ENCODE results near the gene CST8.

GRCh38 chr20:23509247-23509913 lies 18.5 kb downstream of the CST8 start:
- TF ChIP-seq CTCF (IDR thresholded peaks at IDR 0.05; ENCODE audit: borderline replicate concordance, extremely low read depth, low read length, poor library complexity, severe bottlenecking) (no peak), EZH2 (IDR thresholded peaks at IDR 0.05; ENCODE audit: borderline replicate concordance, low read depth, low read length, severe bottlenecking) (no peak)

Measured in DND-41 (cell line).